K562 (cell line): Measurements from ENCODE around the gene DIP2C. TPM values are rescaled to one million over a fixed set of nuclear protein-coding genes. Genes with fewer than 3 reads are reported as not detected.

Source experiments
- ATAC-seq: fragments of 200-7000 bp; cut with Tn5 transposase; 3 replicates; pipeline ENCODE4 v1.9.1; 2020; ENCODE audit warnings: moderate library complexity
- BruUV-seq: library from RNA; stranded (reverse); fragments of 400-500 nt; replicated peaks from 2 replicates; lab custom pipeline; 2021; lab: Mats Ljungman, UMichigan
- CTCF ChIA-PET: fragments of 300-600 bp; formaldehyde crosslinking; extraction: SDS; loops from one replicate; lab custom pipeline; 2021; ENCODE audit warnings: low intra/inter-chr PET ratio; lab: Yijun Ruan, JAX
- POLR2A ChIA-PET: fragments of 300-600, 350-650 bp; sonication (Branson Sonifier 250); formaldehyde crosslinking; extraction: SDS; loops from one replicate; lab custom pipeline; 2021; ENCODE audit warnings: antibody characterized with exemption, inconsistent platforms; lab: Yijun Ruan, JAX
- DNase-seq, 4 experiments: peaks; one replicate each; pipeline versions ENCODE4 v3.0.0 to v3.0.0-alpha.2; 2011 to 2018; ENCODE audit warnings: low spot score in 3 of 4, mixed read lengths in 3 of 4; ENCODE audit errors: extremely low read depth in 1 of 4
- FAIRE-seq: peaks from 2 replicates; lab custom pipeline; 2011; peaks lifted over from hg19 to GRCh38; lab: Jason Lieb, UNC
- H2AFZ ChIP-seq: 2 replicates; pipeline ENCODE4 v1.6.0; 2011; ENCODE audit warnings: low read depth, low read length, control low read depth, inconsistent platforms
- H3K27ac ChIP-seq: fragments of 200-600 bp; 3 replicates; pipeline ENCODE4 v1.8.0; 2011; ENCODE audit warnings: low read depth, mild to moderate bottlenecking, control low read depth, inconsistent platforms, low read length, moderate library complexity, mixed read lengths; ENCODE audit errors: extremely low read depth
- H3K27me3 ChIP-seq, 2 experiments: fragments of 300-600 bp in 1 of 2; 2 replicates in 1 of 2; 3 replicates in 1 of 2; pipeline versions ENCODE4 v1.6.0 to v1.8.0; 2011; ENCODE audit warnings: inconsistent platforms in 2 of 2, low read length in 2 of 2, mild to moderate bottlenecking in 1 of 2, mixed read lengths in 1 of 2, moderate library complexity in 1 of 2; ENCODE audit not compliant: control insufficient read depth in 2 of 2, insufficient read depth in 2 of 2
- H3K36me3 ChIP-seq: fragments of 300-600 bp; 3 replicates; pipeline ENCODE4 v1.8.0; 2011; ENCODE audit warnings: mild to moderate bottlenecking, low read length, inconsistent platforms; ENCODE audit not compliant: control insufficient read depth, insufficient read depth
- H3K4me1 ChIP-seq, 2 experiments: fragments of 200-600 bp in 1 of 2; replicated peaks in 1 of 2; 2 replicates in 1 of 2; 3 replicates in 1 of 2; pipeline versions ENCODE4 v1.5.1 to v1.8.0; 2011; ENCODE audit warnings: inconsistent platforms in 2 of 2, low read length in 2 of 2, mild to moderate bottlenecking in 1 of 2, mixed read lengths in 1 of 2, moderate library complexity in 1 of 2; ENCODE audit not compliant: control insufficient read depth in 2 of 2, insufficient read depth in 2 of 2
- H3K4me2 ChIP-seq: 2 replicates; pipeline ENCODE4 v1.6.1; 2011; ENCODE audit warnings: low read length, control low read depth, inconsistent platforms, mixed read lengths; ENCODE audit not compliant: insufficient read depth
- H3K4me3 ChIP-seq: fragments of 200-600 bp; sonication (generic), shearing (Covaris generic); 2 replicates; pipeline ENCODE4 v1.5.1; 2016; ENCODE audit warnings: control low read depth, inconsistent platforms
- H3K79me2 ChIP-seq: fragments of 200-600 bp; 3 replicates; pipeline ENCODE4 v1.8.0; 2011; ENCODE audit warnings: low read length, inconsistent platforms; ENCODE audit not compliant: control insufficient read depth, insufficient read depth
- H3K9ac ChIP-seq, 2 experiments: 2 replicates each; pipeline versions ENCODE4 v1.6.0 to v1.6.1; 2011; ENCODE audit warnings: low read depth in 2 of 2, low read length in 2 of 2, control low read depth in 1 of 2, inconsistent platforms in 1 of 2, mild to moderate bottlenecking in 1 of 2, mixed read lengths in 1 of 2; ENCODE audit not compliant: insufficient read depth in 1 of 2
- H3K9me1 ChIP-seq: one replicate; pipeline ENCODE4 v1.6.0; 2011; ENCODE audit warnings: inconsistent platforms, mild to moderate bottlenecking, low read length, moderate library complexity; ENCODE audit not compliant: control insufficient read depth, insufficient read depth
- H3K9me3 ChIP-seq: replicated peaks from 2 replicates; pipeline ENCODE4 v1.5.1; 2011; ENCODE audit warnings: low read depth, low read length, inconsistent platforms; ENCODE audit not compliant: control insufficient read depth, insufficient read depth
- H4K20me1 ChIP-seq: replicated peaks from 2 replicates; pipeline ENCODE4 v1.6.1; 2011; ENCODE audit warnings: low read length, inconsistent platforms, mixed read lengths; ENCODE audit not compliant: control insufficient read depth, insufficient read depth
- ARID3A ChIP-seq: IDR thresholded peaks from 2 replicates; pipeline ENCODE4 v1.6.1; 2012; ENCODE audit warnings: low read depth, low read length, improper control_type of control experiment, borderline replicate concordance
- BRCA1 ChIP-seq, 2 experiments: fragments of 450-650 bp in 1 of 2; sonication (generic) in 1 of 2; formaldehyde crosslinking in 1 of 2; IDR thresholded peaks; 2 replicates each; pipeline versions ENCODE4 v1.5.0 to v1.6.1; 2017 to 2020; ENCODE audit warnings: mild to moderate bottlenecking in 1 of 2, missing genetic modification reagents in 1 of 2
- CBX5 ChIP-seq: IDR thresholded peaks from 2 replicates; pipeline ENCODE4 v1.6.1; 2014; ENCODE audit warnings: low read depth, borderline replicate concordance
- CREM ChIP-seq: IDR thresholded peaks from 2 replicates; pipeline ENCODE4 v1.6.1; 2014; ENCODE audit warnings: antibody characterized with exemption, low read depth
- CTBP1 ChIP-seq: fragments of 450-650 bp; IDR thresholded peaks from 2 replicates; pipeline ENCODE4 v1.6.1; 2016; ENCODE audit warnings: borderline replicate concordance
- HLTF ChIP-seq: fragments of 450-650 bp; IDR thresholded peaks from 2 replicates; pipeline ENCODE4 v1.6.1; 2016
- HNRNPL ChIP-seq: fragments of 200-400 bp; formaldehyde crosslinking; IDR thresholded peaks from 2 replicates; pipeline ENCODE4 v1.6.1; 2017; ENCODE audit warnings: low read depth, mild to moderate bottlenecking, low read length
- ILK ChIP-seq: fragments of 450-650 bp; IDR thresholded peaks from 2 replicates; pipeline ENCODE4 v1.6.1; 2016; ENCODE audit warnings: missing genetic modification characterization, low read depth, mild to moderate bottlenecking, missing compliant biosample characterization, moderate library complexity, borderline replicate concordance
- KDM1A ChIP-seq, 2 experiments: fragments of 450-650 bp; IDR thresholded peaks; 2 replicates each; pipeline ENCODE4 v1.6.1; 2016; ENCODE audit warnings: mild to moderate bottlenecking in 2 of 2
- MAFK ChIP-seq: IDR thresholded peaks from 2 replicates; pipeline ENCODE4 v1.6.1; 2011; ENCODE audit warnings: low read length, improper control_type of control experiment
- SIRT6 ChIP-seq: IDR thresholded peaks from one replicate; pipeline ENCODE4 v1.6.1; 2012; ENCODE audit warnings: low read depth, mild to moderate bottlenecking, control low read depth, inconsistent platforms, low read length, moderate library complexity
- ZNF639 ChIP-seq, 2 experiments: fragments of 200-800 bp in 1 of 2; sonication (Bioruptor generic) in 1 of 2; sonication (generic) in 1 of 2; formaldehyde crosslinking in 1 of 2; IDR thresholded peaks in 1 of 2; conservative IDR thresholded peaks in 1 of 2; 2 replicates each; pipeline versions ENCODE4 v1.5.0 to v1.6.1; 2016 to 2020; ENCODE audit warnings: missing compliant biosample characterization in 1 of 2, missing genetic modification characterization in 1 of 2, missing genetic modification reagents in 1 of 2
- WGBS: fragments of 100-300 bp; shearing (Covaris generic); methylation state at CpG from one replicate; pipeline ENCODE4 v1.1.6; 2016; ENCODE audit warnings: low coverage, mixed read lengths; ENCODE audit not compliant: insufficient coverage; ENCODE audit errors: missing lambda C conversion rate; 5-methylcytosine and 5-hydroxymethylcytosine counted together
- in situ Hi-C: fragments of 300-500 bp; cut with MboI; formaldehyde crosslinking; loops from 4 replicates; pipeline ENCODE4 v1.15.0; 2018; ENCODE audit warnings: inconsistent platforms, mixed read lengths
- intact Hi-C: fragments of 100-400 bp; cut with micrococcal nuclease; formaldehyde crosslinking; loops from 2 replicates; pipeline ENCODE4 v1.14.2; 2022
- polyA plus RNA-seq, 8 experiments: library from polyadenylated mRNA; depleted of rRNA in 4 of 8; stranded (reverse) in 5 of 8; unstranded in 3 of 8; fragments of >200 nt; fragmentation: Nextera tagmentation in 2 of 8; fragmentation: Illumina TruSeq in 1 of 8; extraction: Ambion mirVana in 2 of 8; extraction: Trizol in 1 of 8; gene quantifications; 2 replicates each; pipeline versions ENCODE4 v1.2.1 to v1.2.3, GENCODE V29; 2011 to 2014; ENCODE audit warnings: inconsistent platforms in 1 of 8, missing spikeins in 1 of 8
- total RNA-seq, 7 experiments: library from RNA; depleted of rRNA in 6 of 7; stranded (reverse); fragments of >200 nt in 6 of 7; fragmentation: Illumina TruSeq in 2 of 7; extraction: Trizol in 2 of 7; gene quantifications; 2 replicates each; pipeline versions ENCODE4 v1.2.1 to v1.2.3, GENCODE V29; 2011 to 2021; ENCODE audit warnings: low replicate concordance in 1 of 7
- TF ChIP-seq, protein P1 (sequence below): sonication (generic); formaldehyde crosslinking; IDR thresholded peaks from 2 replicates; pipeline ENCODE4 v1.8.0; 2023; ENCODE audit warnings: mild to moderate bottlenecking, missing genetic modification reagents
- TF ChIP-seq, protein P2 (sequence below), 3 experiments: fragments of 200-800 bp in 1 of 3; sonication (Bioruptor generic) in 1 of 3; sonication (generic) in 1 of 3; formaldehyde crosslinking in 1 of 3; IDR thresholded peaks; 2 replicates each; pipeline versions ENCODE4 v1.6.1 to v1.8.0; 2016 to 2022; ENCODE audit warnings: mild to moderate bottlenecking in 2 of 3, missing compliant biosample characterization in 2 of 3, missing genetic modification characterization in 2 of 3, missing genetic modification reagents in 1 of 3

DIP2C gene
- total and polyA plus RNA-seq, 9 of the 15 experiments (the other 6 are each of a cell fraction or from before 2014, with no cell fraction given) = 0.01 TPM; not detected in 8

DNA sequence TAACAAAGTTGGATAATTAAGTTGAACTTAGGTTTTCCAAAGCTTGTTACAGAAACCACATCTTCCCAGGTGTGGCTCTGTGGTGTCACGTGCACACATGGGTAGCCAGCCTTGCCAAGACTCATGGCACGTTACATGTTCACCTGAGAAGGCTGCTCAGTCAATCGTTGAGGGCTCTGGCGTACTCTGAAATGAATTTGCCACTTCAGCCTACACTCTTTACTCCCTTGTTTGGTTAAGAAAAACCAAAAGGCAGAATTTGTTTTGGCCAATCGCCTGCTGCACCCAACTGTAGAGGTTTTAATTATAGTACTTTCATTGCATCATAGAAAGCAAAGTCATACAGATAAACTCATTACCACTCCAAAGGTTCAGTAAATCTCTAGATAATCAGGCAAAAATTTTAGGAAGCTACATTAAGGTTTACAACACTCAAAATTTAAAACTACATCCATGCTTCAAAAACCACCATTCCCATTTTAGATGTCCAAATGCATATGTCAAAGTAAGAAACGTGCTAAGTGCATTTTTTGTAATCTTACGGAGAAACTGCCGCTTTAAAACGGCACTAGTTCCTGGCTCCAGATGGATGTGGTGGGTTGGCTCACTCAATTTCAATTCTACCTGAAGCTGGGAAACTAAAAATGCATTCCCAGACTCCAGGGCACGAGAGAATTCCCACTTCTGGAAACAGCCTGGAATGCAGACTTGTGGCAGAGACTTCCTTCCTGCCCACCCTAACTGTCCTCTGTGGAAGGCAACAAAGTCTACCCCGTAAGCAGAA, 88.4 kb downstream of the DIP2C start:
- Histone ChIP-seq H2AFZ (no peak overlapping the region), H3K4me1 (no peaks in the 10 kb centered on the region), H3K4me3 (no peak overlapping the region), H3K9me3 (no peaks in the 10 kb centered on the region), H4K20me1 (no peaks in the 10 kb centered on the region), H3K9me1 (no peaks in the 10 kb centered on the region), H3K27ac (no peak overlapping the region), H3K27me3 (peaks cover 46 to 71% of the 10 kb centered on the region in 2 experiments; a peak in 4 of 5 replicates), H3K36me3 (no peaks in the 10 kb centered on the region), H3K79me2 (no peaks in the 10 kb centered on the region), H3K4me2 (no peak overlapping the region), H3K9ac (no peak overlapping the region)
- ChIA-PET POLR2A (interaction anchor here (0.6 kb wide), 1 partner anchor 59 kb away, joined by 4 read pairs; no protein-coding TSS in a partner anchor), CTCF (no interaction called here)
- DNase-seq (no peak), FAIRE-seq (no peak), ATAC-seq (no peak)
- WGBS = 3% methylated on average over 11 of the region's 11 CpGs
- intact Hi-C loops = no loop called here
- BruUV-seq = no TSS peak
- in situ Hi-C loops = no loop called here
- no peak for TF ChIP-seq CBX5
- TF ChIP-seq, protein P1, sequence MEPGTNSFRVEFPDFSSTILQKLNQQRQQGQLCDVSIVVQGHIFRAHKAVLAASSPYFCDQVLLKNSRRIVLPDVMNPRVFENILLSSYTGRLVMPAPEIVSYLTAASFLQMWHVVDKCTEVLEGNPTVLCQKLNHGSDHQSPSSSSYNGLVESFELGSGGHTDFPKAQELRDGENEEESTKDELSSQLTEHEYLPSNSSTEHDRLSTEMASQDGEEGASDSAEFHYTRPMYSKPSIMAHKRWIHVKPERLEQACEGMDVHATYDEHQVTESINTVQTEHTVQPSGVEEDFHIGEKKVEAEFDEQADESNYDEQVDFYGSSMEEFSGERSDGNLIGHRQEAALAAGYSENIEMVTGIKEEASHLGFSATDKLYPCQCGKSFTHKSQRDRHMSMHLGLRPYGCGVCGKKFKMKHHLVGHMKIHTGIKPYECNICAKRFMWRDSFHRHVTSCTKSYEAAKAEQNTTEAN (CRISPR knock-in tag) = no peak
- no peak for TF ChIP-seq ZNF639 (CRISPR knock-in tag; conservative IDR thresholded peaks at IDR 0.05 in 1 of 2, IDR thresholded peaks at IDR 0.05 in 1 of 2)
- TF ChIP-seq MAFK = no peak
- TF ChIP-seq SIRT6 = no peak
- TF ChIP-seq HNRNPL = no peak
- no peak for TF ChIP-seq ARID3A
- no peak for TF ChIP-seq BRCA1 (IDR thresholded peaks at IDR 0.05)
- no peak for TF ChIP-seq BRCA1 (CRISPR knock-in tag; IDR thresholded peaks at IDR 0.05)
- TF ChIP-seq CREM = no peak
- TF ChIP-seq CTBP1 = no peak
- no peak for TF ChIP-seq KDM1A (IDR thresholded peaks at IDR 0.05)
- no peak for TF ChIP-seq HLTF
- TF ChIP-seq, protein P2, sequence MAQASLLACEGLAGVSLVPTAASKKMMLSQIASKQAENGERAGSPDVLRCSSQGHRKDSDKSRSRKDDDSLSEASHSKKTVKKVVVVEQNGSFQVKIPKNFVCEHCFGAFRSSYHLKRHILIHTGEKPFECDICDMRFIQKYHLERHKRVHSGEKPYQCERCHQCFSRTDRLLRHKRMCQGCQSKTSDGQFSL (CRISPR knock-in tag; IDR thresholded peaks at IDR 0.05) = no peak
- TF ChIP-seq, protein P2 (tag; IDR thresholded peaks at IDR 0.05) = no peak
- no peak for TF ChIP-seq ILK (tag)
